IMR-90 (cell line): ENCODE results near the gene SORL1. TPM values are rescaled to one million over a fixed set of nuclear protein-coding genes. Genes with fewer than 3 reads are reported as not detected.

ENCODE experiments used
- ATAC-seq: fragments of 200-7000 bp; cut with Tn5 transposase; 2 replicates; pipeline ENCODE4 v1.9.1; 2020; ENCODE audit warnings: low read depth, mild to moderate bottlenecking, moderate library complexity
- BruUV-seq: library from RNA; stranded (reverse); fragments of 400-500 nt; replicated peaks from 2 replicates; lab custom pipeline; 2021; lab: Mats Ljungman, UMichigan
- CTCF ChIA-PET: fragments of 300-600 bp; formaldehyde crosslinking; extraction: SDS; loops from one replicate; lab custom pipeline; 2021; ENCODE audit warnings: antibody characterized with exemption; lab: Yijun Ruan, JAX
- POLR2A ChIA-PET: fragments of 300-600 bp; sonication (Branson Sonifier 250); formaldehyde crosslinking; loops from one replicate; lab custom pipeline; 2022; ENCODE audit warnings: antibody characterized with exemption; ENCODE audit not compliant: unreplicated experiment; lab: Charles Lee
- DNase-seq: peaks from one replicate; pipeline ENCODE4 v3.0.0; 2013
- H2AFZ ChIP-seq: replicated peaks from 2 replicates; pipeline ENCODE3; 2013; ENCODE audit warnings: low read length, mild to moderate bottlenecking; ENCODE audit not compliant: poor library complexity
- H2AK5ac ChIP-seq: 2 replicates; pipeline ENCODE4 v1.6.1; 2013; ENCODE audit warnings: low read depth, low read length, inconsistent platforms
- H2AK9ac ChIP-seq: replicated peaks from 2 replicates; pipeline ENCODE3; 2013; ENCODE audit warnings: mild to moderate bottlenecking, low read depth, low read length, moderate library complexity; ENCODE audit not compliant: poor library complexity
- H2BK120ac ChIP-seq: 2 replicates; pipeline ENCODE4 v1.6.1; 2013; ENCODE audit warnings: low read depth, low read length, inconsistent platforms
- H2BK15ac ChIP-seq: 3 replicates; pipeline ENCODE4 v1.6.1; 2013; ENCODE audit warnings: low read depth, low read length, inconsistent platforms
- H2BK20ac ChIP-seq: 2 replicates; pipeline ENCODE4 v1.6.1; 2013; ENCODE audit warnings: low read depth, mild to moderate bottlenecking, inconsistent platforms, low read length, moderate library complexity
- H2BK5ac ChIP-seq: 2 replicates; pipeline ENCODE4 v1.6.1; 2013; ENCODE audit warnings: mild to moderate bottlenecking, low read depth, low read length, inconsistent platforms; ENCODE audit not compliant: poor library complexity, severe bottlenecking
- H3K14ac ChIP-seq: replicated peaks from 2 replicates; pipeline ENCODE4 v1.6.1; 2013; ENCODE audit warnings: low read depth, low read length, inconsistent platforms
- H3K18ac ChIP-seq: 2 replicates; pipeline ENCODE4 v1.6.1; 2013; ENCODE audit warnings: low read depth, low read length, control low read depth
- H3K23ac ChIP-seq: 2 replicates; pipeline ENCODE4 v1.6.1; 2013; ENCODE audit warnings: low read depth, low read length, inconsistent platforms
- H3K27ac ChIP-seq: 2 replicates; pipeline ENCODE4 v1.5.1; 2013; ENCODE audit warnings: mild to moderate bottlenecking, control low read depth, low read length; ENCODE audit not compliant: insufficient read depth
- H3K27me3 ChIP-seq: 2 replicates; pipeline ENCODE4 v1.6.1; 2013; ENCODE audit warnings: low read length; ENCODE audit not compliant: control insufficient read depth, insufficient read depth
- H3K36me3 ChIP-seq: 2 replicates; pipeline ENCODE4 v1.6.1; 2013; ENCODE audit warnings: low read length, mixed read lengths; ENCODE audit not compliant: control insufficient read depth, insufficient read depth
- H3K4ac ChIP-seq: 2 replicates; pipeline ENCODE4 v1.6.1; 2013; ENCODE audit warnings: low read depth, low read length, inconsistent platforms
- H3K4me1 ChIP-seq: 2 replicates; pipeline ENCODE4 v1.6.1; 2013; ENCODE audit warnings: low read length, mixed read lengths; ENCODE audit not compliant: control insufficient read depth, insufficient read depth
- H3K4me2 ChIP-seq: 2 replicates; pipeline ENCODE4 v1.6.1; 2013; ENCODE audit warnings: low read depth, mild to moderate bottlenecking, control low read depth, low read length, moderate library complexity
- H3K4me3 ChIP-seq: 2 replicates; pipeline ENCODE4 v1.5.1; 2013; ENCODE audit warnings: low read depth, mild to moderate bottlenecking, control low read depth, low read length, moderate library complexity; ENCODE audit not compliant: insufficient read depth
- H3K56ac ChIP-seq: 2 replicates; pipeline ENCODE4 v1.6.1; 2013; ENCODE audit warnings: low read length, inconsistent platforms; ENCODE audit not compliant: insufficient read depth; ENCODE audit errors: extremely low read depth
- H3K79me1 ChIP-seq, 2 experiments: 2 replicates each; pipeline ENCODE4 v1.6.1; 2013; ENCODE audit warnings: low read length in 2 of 2, inconsistent platforms in 1 of 2, low read depth in 1 of 2
- H3K9ac ChIP-seq: 2 replicates; pipeline ENCODE4 v1.6.1; 2013; ENCODE audit warnings: low read depth, low read length, control low read depth
- H3K9me1 ChIP-seq: 2 replicates; pipeline ENCODE4 v1.6.1; 2013; ENCODE audit warnings: low read length, inconsistent platforms; ENCODE audit not compliant: insufficient read depth
- H3K9me3 ChIP-seq: 2 replicates; pipeline ENCODE4 v1.6.1; 2013; ENCODE audit warnings: low read length; ENCODE audit not compliant: control insufficient read depth, insufficient read depth
- H4K20me1 ChIP-seq: 2 replicates; pipeline ENCODE4 v1.6.1; 2013; ENCODE audit warnings: low read length, inconsistent platforms; ENCODE audit not compliant: insufficient read depth
- H4K5ac ChIP-seq: 2 replicates; pipeline ENCODE4 v1.6.1; 2013; ENCODE audit warnings: mild to moderate bottlenecking, low read depth, low read length, control low read depth
- H4K8ac ChIP-seq, 2 experiments: 2 replicates each; pipeline ENCODE4 v1.6.1; 2013; ENCODE audit warnings: low read depth in 2 of 2, low read length in 2 of 2, control low read depth in 1 of 2, inconsistent platforms in 1 of 2
- H4K91ac ChIP-seq: 2 replicates; pipeline ENCODE4 v1.6.1; 2013; ENCODE audit warnings: low read depth, low read length, inconsistent platforms; ENCODE audit not compliant: insufficient read depth
- BHLHE40 ChIP-seq: fragments of 150-350 bp; IDR thresholded peaks from 2 replicates; pipeline ENCODE4 v1.6.1; 2016; ENCODE audit warnings: mild to moderate bottlenecking, low read depth, low read length
- CEBPB ChIP-seq: IDR thresholded peaks from 2 replicates; pipeline ENCODE4 v1.6.1; 2012; ENCODE audit warnings: low read depth, low read length, improper control_type of control experiment
- CHD1 ChIP-seq: IDR thresholded peaks from 2 replicates; pipeline ENCODE4 v1.6.1; 2012; ENCODE audit warnings: low read depth, low read length, improper control_type of control experiment
- ELK1 ChIP-seq: fragments of 150-350 bp; IDR thresholded peaks from 2 replicates; pipeline ENCODE4 v1.6.1; 2016; ENCODE audit warnings: low read depth, mild to moderate bottlenecking, low read length, moderate library complexity, borderline replicate concordance
- FOS ChIP-seq: fragments of 150-350 bp; IDR thresholded peaks from 2 replicates; pipeline ENCODE4 v1.6.1; 2016; ENCODE audit warnings: low read depth, low read length
- MAFK ChIP-seq: IDR thresholded peaks from 2 replicates; pipeline ENCODE4 v1.6.1; 2012; ENCODE audit warnings: low read depth, low read length, improper control_type of control experiment
- MAZ ChIP-seq: IDR thresholded peaks from 2 replicates; pipeline ENCODE4 v1.6.1; 2012; ENCODE audit warnings: low read depth, mild to moderate bottlenecking, low read length, improper control_type of control experiment, moderate library complexity, borderline replicate concordance
- MXI1 ChIP-seq: IDR thresholded peaks from 2 replicates; pipeline ENCODE4 v1.6.1; 2012; ENCODE audit warnings: low read depth, mild to moderate bottlenecking, low read length, moderate library complexity, borderline replicate concordance
- NFE2L2 ChIP-seq: fragments of 150-350 bp; IDR thresholded peaks from 2 replicates; pipeline ENCODE4 v1.6.1; 2016; ENCODE audit warnings: low read depth, mild to moderate bottlenecking, low read length
- POLR2A ChIP-seq: IDR thresholded peaks from 2 replicates; pipeline ENCODE4 v1.6.1; 2012; ENCODE audit warnings: mild to moderate bottlenecking, low read depth, low read length
- RAD21 ChIP-seq: IDR thresholded peaks from 2 replicates; pipeline ENCODE4 v1.6.1; 2012; ENCODE audit warnings: low read length, improper control_type of control experiment
- RCOR1 ChIP-seq: IDR thresholded peaks from 2 replicates; pipeline ENCODE4 v1.6.1; 2012; ENCODE audit warnings: mild to moderate bottlenecking, low read length, improper control_type of control experiment; ENCODE audit not compliant: insufficient replicate concordance
- RFX5 ChIP-seq: IDR thresholded peaks from 2 replicates; pipeline ENCODE4 v1.8.0; 2012; ENCODE audit warnings: low read depth, mild to moderate bottlenecking, low read length, moderate library complexity
- SMC3 ChIP-seq: fragments of 150-350 bp; IDR thresholded peaks from 2 replicates; pipeline ENCODE4 v1.6.1; 2016; ENCODE audit warnings: low read depth, mild to moderate bottlenecking, antibody characterized with exemption, low read length, moderate library complexity
- WGBS, 2 experiments: methylation state at CpG; one replicate each; pipeline versions ENCODE4 v1.1.5 to v1.1.7; 2013; ENCODE audit warnings: missing lambda C conversion rate in 2 of 2; ENCODE audit not compliant: insufficient read length in 1 of 2; ENCODE audit errors: extremely low coverage in 2 of 2; 5-methylcytosine and 5-hydroxymethylcytosine counted together
- dilution Hi-C: fragments of 300-500 bp; cut with HindIII; formaldehyde crosslinking; loops from one replicate; pipeline ENCODE4 v1.14.3; 2018; ENCODE audit warnings: low sequenced_read_pairs; ENCODE audit not compliant: unreplicated experiment
- in situ Hi-C: fragments of 300-500 bp; cut with MboI; formaldehyde crosslinking; loops from 3 replicates; pipeline ENCODE4 v1.14.3; 2019; ENCODE audit warnings: low sequenced_read_pairs, inconsistent platforms, mixed read lengths
- intact Hi-C: fragments of 100-400 bp; cut with micrococcal nuclease; formaldehyde crosslinking; loops from 2 replicates; pipeline ENCODE4 v1.10.0; 2022
- polyA plus RNA-seq, 3 experiments: library from polyadenylated mRNA; depleted of rRNA; stranded (reverse); fragments of >200 nt; gene quantifications; 2 replicates each; pipeline ENCODE4 v1.2.3, GENCODE V29; 2012; ENCODE audit warnings: low replicate concordance in 1 of 3
- total RNA-seq: library from RNA; depleted of rRNA; stranded (reverse); fragments of >200 nt; gene quantifications from 2 replicates; pipeline ENCODE4 v1.2.3, GENCODE V29; 2012
- TF ChIP-seq, protein P1 (sequence below): fragments of 150-350 bp; IDR thresholded peaks from 2 replicates; pipeline ENCODE4 v1.6.1; 2017; ENCODE audit warnings: mild to moderate bottlenecking, antibody characterized with exemption, low read length, low read depth
- TF ChIP-seq, protein P2 (sequence below): conservative IDR thresholded peaks from 2 replicates; pipeline ENCODE4 v1.5.1; 2012; ENCODE audit warnings: mild to moderate bottlenecking, low read depth, low read length, improper control_type of control experiment

Gene SORL1
- total and polyA plus RNA-seq, 2 of the 4 experiments (the other 2 are of a cell fraction): 1.0 to 2.0 TPM

GRCh38 chr11:121443688-121444275, 8.3 kb upstream of the SORL1 start:
- Histone ChIP-seq H3K27ac (no peak overlapping the region), H2BK15ac (no peak overlapping the region), H3K36me3 (no peaks in the 10 kb centered on the region), H3K56ac (no peak overlapping the region), H4K20me1 (no peaks in the 10 kb centered on the region), H2AK9ac (no peak overlapping the region), H3K4me1 (no peaks in the 10 kb centered on the region; the same call in 1 of the 2 replicates), H3K14ac (no peak overlapping the region), H2BK120ac (no peak overlapping the region), H3K18ac (no peak overlapping the region), H4K5ac (no peak overlapping the region), H3K9ac (no peak overlapping the region), H4K91ac (no peak overlapping the region), H3K4me3 (no peak overlapping the region), H3K4me2 (no peak overlapping the region), H2AFZ (no peak overlapping the region), H3K4ac (no peak overlapping the region), H3K27me3 (peaks cover 11% of the 10 kb centered on the region), H3K79me1 (no peaks in the 10 kb centered on the region), H2BK20ac (no peak overlapping the region), H2BK5ac (no peak overlapping the region), H4K8ac (no peak overlapping the region), H3K9me1 (no peaks in the 10 kb centered on the region), H3K9me3 (no peaks in the 10 kb centered on the region), H3K23ac (no peak overlapping the region), H2AK5ac (no peak overlapping the region)
- WGBS, 2 experiments: no CpG with 5 or more reads among the region's 4 CpGs
- dilution Hi-C loops (no loop called here), intact Hi-C loops (no loop called here), in situ Hi-C loops (no loop called here)
- DNase-seq (no peak), ATAC-seq (no peak)
- BruUV-seq: no TSS peak
- ChIA-PET POLR2A (interaction anchor here (0.6 kb wide), 1 partner anchor 489 kb away, joined by 3 read pairs; no protein-coding TSS in a partner anchor), CTCF (interaction anchor here (1.2 kb wide), 1 partner anchor 148 kb away, joined by 4 read pairs; no protein-coding TSS in a partner anchor)
- TF ChIP-seq NFE2L2 (no peak), BHLHE40 (no peak), FOS (no peak), RCOR1 (no peak), CHD1 (no peak), SMC3 (no peak), MAFK (no peak), MXI1 (no peak), RFX5 (no peak), RAD21 (no peak), POLR2A (no peak), ELK1 (no peak), CEBPB (no peak), MAZ (no peak)
- TF ChIP-seq, protein P1, sequence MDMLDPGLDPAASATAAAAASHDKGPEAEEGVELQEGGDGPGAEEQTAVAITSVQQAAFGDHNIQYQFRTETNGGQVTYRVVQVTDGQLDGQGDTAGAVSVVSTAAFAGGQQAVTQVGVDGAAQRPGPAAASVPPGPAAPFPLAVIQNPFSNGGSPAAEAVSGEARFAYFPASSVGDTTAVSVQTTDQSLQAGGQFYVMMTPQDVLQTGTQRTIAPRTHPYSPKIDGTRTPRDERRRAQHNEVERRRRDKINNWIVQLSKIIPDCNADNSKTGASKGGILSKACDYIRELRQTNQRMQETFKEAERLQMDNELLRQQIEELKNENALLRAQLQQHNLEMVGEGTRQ: no peak
- TF ChIP-seq, protein P2, sequence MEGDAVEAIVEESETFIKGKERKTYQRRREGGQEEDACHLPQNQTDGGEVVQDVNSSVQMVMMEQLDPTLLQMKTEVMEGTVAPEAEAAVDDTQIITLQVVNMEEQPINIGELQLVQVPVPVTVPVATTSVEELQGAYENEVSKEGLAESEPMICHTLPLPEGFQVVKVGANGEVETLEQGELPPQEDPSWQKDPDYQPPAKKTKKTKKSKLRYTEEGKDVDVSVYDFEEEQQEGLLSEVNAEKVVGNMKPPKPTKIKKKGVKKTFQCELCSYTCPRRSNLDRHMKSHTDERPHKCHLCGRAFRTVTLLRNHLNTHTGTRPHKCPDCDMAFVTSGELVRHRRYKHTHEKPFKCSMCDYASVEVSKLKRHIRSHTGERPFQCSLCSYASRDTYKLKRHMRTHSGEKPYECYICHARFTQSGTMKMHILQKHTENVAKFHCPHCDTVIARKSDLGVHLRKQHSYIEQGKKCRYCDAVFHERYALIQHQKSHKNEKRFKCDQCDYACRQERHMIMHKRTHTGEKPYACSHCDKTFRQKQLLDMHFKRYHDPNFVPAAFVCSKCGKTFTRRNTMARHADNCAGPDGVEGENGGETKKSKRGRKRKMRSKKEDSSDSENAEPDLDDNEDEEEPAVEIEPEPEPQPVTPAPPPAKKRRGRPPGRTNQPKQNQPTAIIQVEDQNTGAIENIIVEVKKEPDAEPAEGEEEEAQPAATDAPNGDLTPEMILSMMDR: no peak
